Hematopoietic multipotent progenitor cell treated with erythropoietin and hydrocortisone succinate and interleukin-3 and kit ligand, for 15 days (in vitro differentiated cells): ENCODE results near the gene TOP1.

ENCODE experiments used
- DNase-seq: peaks from one replicate; pipeline ENCODE4 v3.0.0-alpha.2; 2015; ENCODE audit warnings: low spot score

TOP1 gene

DNA sequence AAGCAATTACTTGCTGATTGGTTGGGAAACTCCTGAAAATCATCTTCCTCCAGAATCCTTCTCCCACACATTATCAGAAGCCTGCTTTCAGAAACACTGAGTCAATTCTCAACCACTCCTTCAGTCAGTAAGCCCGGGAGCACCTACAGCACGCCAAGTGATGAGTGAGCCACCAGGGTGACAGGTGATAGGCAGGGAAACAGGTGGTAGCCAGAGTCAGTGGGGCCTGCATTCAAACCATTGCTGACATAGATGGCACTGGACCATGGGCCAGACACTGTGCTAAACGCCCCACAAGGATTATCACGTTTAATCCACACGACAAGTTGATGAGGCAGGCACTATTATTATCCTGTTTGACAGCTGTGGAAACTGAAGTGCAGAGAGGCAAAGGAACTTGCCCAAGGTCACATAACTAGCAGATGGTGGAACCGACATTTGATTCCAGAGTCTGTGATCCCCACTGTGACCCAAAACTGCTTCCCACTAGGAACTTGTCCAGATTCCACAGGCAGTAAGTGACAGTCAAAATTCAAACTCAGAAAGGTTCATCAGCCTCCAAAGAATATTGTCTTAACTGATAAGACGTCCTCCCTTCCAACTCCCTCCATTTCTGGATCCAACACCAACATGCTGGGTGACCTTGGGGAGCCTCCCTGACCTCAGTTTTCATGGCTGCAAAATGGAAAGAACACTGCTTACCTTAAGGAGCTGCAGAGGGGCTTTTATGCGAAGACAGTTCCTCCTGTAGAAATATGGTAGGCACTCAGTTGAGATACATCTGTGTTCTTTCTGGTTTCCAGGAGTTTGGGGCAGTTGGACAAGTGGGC lies 23.9 kb upstream of the TOP1 start:
- DNase-seq, result no peak

GRCh38 chr20:41005361-41005729 lies 23.3 kb upstream of the TOP1 start:
- DNase-seq, result no peak

DNA sequence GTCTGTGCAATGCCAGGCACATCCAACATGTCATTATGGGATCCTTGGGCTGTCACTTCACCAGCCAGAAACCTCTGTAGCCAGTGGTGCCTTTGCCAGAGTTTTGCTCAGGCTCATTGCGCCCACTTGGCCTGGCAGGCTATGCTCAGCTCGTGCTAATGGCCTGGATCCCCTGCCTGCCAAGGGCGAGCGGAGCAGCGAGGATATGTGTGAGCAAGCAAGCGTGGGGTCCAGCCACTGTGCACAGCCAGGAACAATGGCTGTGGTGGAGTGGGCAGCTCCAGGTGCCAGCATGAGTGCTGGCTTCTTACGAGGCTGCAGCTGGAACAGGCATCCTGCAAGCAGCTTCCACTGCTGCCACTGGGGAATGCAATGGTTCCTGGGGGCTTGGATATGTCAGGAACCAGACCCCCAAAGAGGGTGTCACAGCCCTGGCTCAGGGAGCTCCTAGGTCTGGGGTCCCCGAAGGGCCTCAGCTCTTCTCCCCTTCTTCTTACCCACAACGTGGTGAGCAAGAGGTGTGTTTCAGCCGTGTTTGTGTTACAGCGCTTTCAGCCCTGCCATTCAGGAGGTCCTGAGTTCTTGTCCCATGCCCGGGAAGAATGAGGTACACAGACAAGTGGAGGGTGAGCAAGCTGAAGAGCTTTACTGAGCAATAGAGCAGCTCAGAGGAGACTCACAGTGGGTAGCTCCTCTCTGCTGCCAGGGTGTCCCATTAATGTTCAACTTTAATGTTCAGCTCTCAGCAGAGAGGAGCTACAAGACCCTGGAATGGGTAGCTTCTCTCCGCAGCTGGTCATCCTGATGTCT lies 22.3 kb upstream of the TOP1 start:
- DNase-seq, result no peak

GRCh38 chr20:41006936-41007474 lies 21.6 kb upstream of the TOP1 start:
- no peak for DNase-seq

GRCh38 chr20:41007481-41007880 lies 21.1 kb upstream of the TOP1 start:
- no peak for DNase-seq

DNA sequence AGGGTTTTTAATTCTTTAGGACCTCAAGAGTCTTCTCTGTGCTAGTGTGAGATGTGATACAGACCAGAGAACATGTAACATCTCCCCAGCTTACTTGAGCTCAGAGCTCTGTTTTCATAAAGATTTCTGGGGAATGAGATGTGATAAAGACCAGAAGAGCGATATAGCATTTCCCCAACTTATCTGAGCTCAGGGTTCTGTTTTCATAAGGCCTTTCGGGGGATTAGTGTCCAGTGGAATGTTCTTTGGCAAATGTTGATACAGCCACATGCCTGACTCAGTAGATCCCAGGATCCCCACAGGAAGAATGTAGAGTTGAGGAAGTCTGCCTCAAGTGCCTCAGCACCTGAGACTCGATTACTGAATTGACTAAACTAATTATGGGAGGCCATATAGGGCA lies 18.7 kb upstream of the TOP1 start:
- no peak for DNase-seq

- DNase-seq, result no peak
Observed at GRCh38 chr20:41011551-41012067, 17.0 kb upstream of the TOP1 start.

DNA sequence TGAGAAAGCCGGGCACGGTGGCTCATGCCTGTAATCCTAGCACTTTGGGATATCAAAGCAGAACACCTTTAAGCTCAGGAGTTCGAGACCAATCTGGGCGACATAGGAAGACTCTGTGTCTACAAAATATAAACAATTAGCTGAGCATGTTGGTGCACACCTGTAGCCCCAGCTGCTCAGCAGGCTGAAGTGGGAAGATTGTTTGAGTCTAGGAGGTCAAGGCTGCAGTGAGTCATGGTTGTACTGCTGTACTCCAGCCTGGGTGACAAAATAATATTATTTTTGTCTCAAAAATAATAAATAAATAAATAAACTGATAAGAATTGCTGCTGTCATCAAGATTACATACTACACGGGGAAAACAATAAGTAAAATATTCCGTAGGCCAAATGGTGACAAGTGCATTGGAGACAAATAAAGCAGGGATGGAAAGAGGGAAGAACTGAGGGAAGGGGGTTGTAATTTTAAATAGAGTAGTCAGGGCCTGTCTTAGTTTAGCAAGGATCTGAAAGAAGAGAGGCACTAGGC lies 14.0 kb upstream of the TOP1 start:
- DNase-seq, result no peak

DNA sequence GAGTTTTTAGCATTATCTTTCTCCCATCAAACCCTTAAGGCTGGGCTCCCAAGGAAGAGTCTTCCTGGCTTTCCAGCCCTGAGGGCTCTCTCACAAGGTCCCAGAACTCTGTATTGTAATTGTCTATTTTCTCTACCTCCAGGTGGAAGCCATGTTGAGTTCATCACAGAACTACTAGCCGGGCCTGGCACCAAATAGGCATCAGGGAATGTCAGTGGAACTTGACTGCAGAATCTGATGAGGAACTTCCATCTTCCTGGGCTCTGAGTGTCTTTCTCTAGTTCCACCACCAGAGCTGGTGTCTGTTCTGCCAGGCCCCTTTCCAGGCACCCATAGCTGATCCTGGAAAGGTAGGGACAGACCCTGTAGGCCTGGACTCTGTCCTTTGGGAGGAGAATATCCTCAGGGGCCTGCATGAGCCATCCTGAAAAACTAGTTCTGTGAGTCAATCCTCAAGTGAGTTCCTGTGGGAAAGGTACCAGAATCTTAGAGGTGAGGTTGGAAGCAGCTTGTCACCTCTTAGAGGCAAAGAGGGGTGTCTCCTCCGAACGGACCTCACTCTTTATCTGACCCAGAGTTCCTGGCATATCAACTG lies 11.1 kb upstream of the TOP1 start:
- no peak for DNase-seq

DNA sequence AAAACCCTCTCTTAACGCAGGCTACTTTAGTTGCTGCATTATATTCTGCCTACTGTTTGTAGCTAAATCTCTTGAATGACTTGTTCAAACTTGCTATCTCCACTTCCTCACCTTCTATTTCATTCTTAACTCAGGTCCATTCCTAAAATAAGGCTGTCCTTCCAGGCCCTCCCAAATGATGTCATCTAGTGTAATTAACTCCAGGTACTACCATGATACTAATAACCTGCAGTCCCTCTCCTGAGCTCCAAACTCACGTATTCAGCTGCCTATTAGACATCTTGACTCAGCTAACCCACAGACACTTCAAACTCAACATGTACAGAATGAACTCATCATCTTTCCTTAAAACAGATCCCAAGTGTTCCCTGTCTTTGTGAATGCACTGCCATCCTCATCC lies 10.5 kb upstream of the TOP1 start:
- DNase-seq, result no peak

GRCh38 chr20:41023549-41023948 lies 5.1 kb upstream of the TOP1 start:
- DNase-seq, result no peak

DNA sequence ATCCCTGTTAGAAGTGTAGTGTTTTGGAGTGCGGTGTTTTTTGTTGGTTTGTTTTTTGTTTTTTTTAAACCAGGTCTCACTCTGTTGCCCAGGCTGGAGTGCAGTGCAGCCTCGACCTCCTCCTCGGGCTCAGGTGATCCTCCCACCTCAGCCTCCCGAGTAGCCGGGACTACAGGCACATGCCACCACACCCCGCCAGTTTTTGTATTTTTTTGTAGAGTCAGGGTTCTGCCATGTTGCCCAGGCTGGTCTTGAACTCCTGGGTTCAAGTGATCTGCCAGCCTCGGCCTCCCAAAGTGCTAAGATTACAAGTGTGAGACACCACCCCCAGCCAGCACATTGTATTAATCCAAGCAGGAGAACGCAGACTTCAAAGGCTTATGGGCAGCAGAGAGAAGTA lies 1.3 kb upstream of the TOP1 start:
- DNase-seq, result no peak

- DNase-seq, result no peak
Observed at GRCh38 chr20:41027872-41028358, 707 bp upstream of the TOP1 start.

- DNase-seq, result peak; percentile 56
Observed at GRCh38 chr20:41029150-41029901, 704 bp downstream of the TOP1 start.

DNA sequence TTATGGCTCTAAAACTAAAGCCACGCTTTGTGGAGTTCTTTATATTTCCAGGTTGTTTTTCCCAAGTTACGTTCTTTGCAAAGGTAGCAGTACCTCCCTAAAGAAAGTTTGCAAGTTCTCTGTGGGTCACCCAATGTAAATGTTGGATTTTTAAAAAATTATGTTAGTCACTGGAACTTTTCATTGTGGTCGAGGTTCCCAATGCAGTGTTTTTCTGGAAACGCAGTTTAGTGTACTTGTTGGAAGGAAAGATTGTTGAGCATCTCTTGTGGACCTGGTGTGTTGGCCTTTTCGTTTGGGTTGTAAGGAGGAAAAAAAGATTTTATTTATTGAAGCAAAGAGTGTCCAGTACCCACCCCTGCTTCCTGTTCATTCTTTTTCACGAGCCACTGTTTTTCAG lies 1.4 kb downstream of the TOP1 start:
- DNase-seq, result no peak

GRCh38 chr20:41030531-41031242 lies 2.1 kb downstream of the TOP1 start:
- peak; percentile 56 for DNase-seq

DNA sequence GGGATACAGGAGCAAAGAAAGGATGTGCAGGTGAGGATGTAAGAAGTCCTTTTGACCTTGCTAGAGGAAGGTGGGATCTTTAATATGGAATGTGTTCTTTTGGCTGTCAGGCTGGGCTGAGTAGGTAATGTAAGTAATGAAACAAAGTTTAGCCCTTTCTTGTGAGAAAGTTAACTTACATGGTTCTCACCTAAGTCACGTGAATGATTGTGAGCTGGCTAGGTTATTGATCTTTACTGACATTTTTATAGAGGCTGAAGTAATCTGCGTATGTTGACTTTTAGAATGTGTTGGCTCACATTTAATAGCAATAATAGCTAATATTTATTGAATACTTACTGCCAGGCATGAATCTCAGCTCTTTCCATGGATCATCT lies 2.6 kb downstream of the TOP1 start:
- DNase-seq, result no peak

DNA sequence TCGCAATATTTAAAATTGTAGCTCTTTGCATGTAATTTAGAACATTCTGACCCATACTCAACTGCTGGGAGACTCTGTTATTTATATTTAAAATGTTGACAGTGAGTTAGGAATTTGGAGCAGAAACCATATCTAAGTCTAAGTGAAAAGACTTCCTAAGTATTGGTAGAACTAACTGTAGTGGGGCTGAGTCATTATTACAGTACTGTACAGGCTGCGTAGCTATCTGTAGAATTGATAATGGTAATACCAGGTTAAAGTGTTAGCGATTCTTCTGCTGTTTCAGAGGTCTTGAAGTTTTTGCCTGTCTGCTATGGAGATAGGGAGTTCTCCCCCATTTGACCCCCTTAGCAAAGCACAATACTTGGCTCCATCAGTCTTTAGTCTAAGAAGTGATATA lies 3.6 kb downstream of the TOP1 start:
- peak; percentile 67 for DNase-seq

- peak; percentile 89 for DNase-seq
Observed at GRCh38 chr20:41034239-41034638, 5.6 kb downstream of the TOP1 start.

DNA sequence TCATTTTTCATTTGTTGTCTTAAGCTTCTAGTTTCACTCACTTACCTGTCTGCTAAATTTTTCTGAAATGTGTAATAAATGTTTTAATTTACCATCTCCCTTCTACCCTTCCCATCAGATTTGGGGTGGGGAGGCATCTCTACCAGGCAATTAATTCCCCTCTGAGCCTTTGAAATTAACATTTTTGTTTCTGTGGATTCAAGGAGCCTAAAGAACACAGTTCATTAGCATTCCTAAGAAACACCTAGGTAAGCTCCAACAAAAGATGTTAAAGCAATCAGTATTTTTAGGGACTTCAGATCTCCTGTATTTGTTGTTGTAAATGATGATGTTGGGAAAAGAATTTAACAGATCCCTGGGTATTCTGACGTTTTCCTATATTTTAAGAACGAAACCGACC lies 6.6 kb downstream of the TOP1 start:
- no peak for DNase-seq

- DNase-seq, result no peak
Observed at GRCh38 chr20:41037179-41037578, 8.6 kb downstream of the TOP1 start.
